Prostate gland (tissue), 2 donors: Measurements from ENCODE around the gene CERKL. TPM values are rescaled to one million over a fixed set of nuclear protein-coding genes. Genes with fewer than 3 reads are reported as not detected.

Experiments
- DNase-seq: peaks from one replicate; pipeline ENCODE4 v3.0.0-alpha.2; 2019; ENCODE audit warnings: low spot score
- H3K27ac ChIP-seq, 2 donors: fragments of 200-600 bp; sonication (generic); 2 replicates each; pipeline ENCODE4 v1.5.1; 2017 to 2019
- H3K27me3 ChIP-seq: fragments of 200-600 bp; sonication (generic); replicated peaks from 2 replicates; pipeline ENCODE4 v1.5.1; 2019; ENCODE audit not compliant: insufficient read depth
- H3K36me3 ChIP-seq, 2 donors: fragments of 200-600 bp; sonication (generic); 1 replicate in 1 of 2; 2 replicates in 1 of 2; pipeline versions ENCODE4 v1.5.1 to v1.8.1; 2017 to 2019
- H3K4me1 ChIP-seq: fragments of 200-600 bp; sonication (generic); replicated peaks from 2 replicates; pipeline ENCODE4 v1.5.1; 2019
- H3K4me3 ChIP-seq, 2 donors: fragments of 200-600 bp; sonication (generic); 2 replicates each; pipeline ENCODE4 v1.5.1; 2017 to 2019
- H3K9me3 ChIP-seq: fragments of 200-600 bp; sonication (generic); 2 replicates; pipeline ENCODE4 v1.5.1; 2017
- CTCF ChIP-seq, 4 experiments: fragments of 200-600 bp in 2 of 4; fragments of 450-650 bp in 2 of 4; sonication (generic) in 2 of 4; IDR thresholded peaks; 1 replicate in 3 of 4; 2 replicates in 1 of 4; pipeline ENCODE4 v1.5.1; 2016 to 2019; ENCODE audit warnings: antibody characterized with exemption in 4 of 4, mild to moderate bottlenecking in 2 of 4, moderate library complexity in 2 of 4
- POLR2A ChIP-seq: fragments of 450-650 bp; IDR thresholded peaks from one replicate; pipeline ENCODE4 v1.6.1; 2016; ENCODE audit warnings: antibody characterized with exemption, mild to moderate bottlenecking
- POLR2AphosphoS5 ChIP-seq: sonication (generic); formaldehyde crosslinking; IDR thresholded peaks from one replicate; pipeline ENCODE4 v1.6.1; 2017; ENCODE audit warnings: antibody characterized with exemption
- WGBS: methylation state at CpG from one replicate; pipeline ENCODE4 v1.1.5; 2018; 5-methylcytosine and 5-hydroxymethylcytosine counted together
- intact Hi-C: fragments of 100-400 bp; cut with DNase I; formaldehyde crosslinking; loops from one replicate; pipeline ENCODE4 v1.14.2; 2022
- total RNA-seq, 2 donors: library from RNA; depleted of rRNA; stranded (reverse); fragments of >200 nt; gene quantifications; one replicate each; pipeline ENCODE4 v1.1.0, GENCODE V29; 2016

CERKL gene
- total RNA-seq, 2 donors from 2014 or later = 0.55 to 3.9 TPM

DNA sequence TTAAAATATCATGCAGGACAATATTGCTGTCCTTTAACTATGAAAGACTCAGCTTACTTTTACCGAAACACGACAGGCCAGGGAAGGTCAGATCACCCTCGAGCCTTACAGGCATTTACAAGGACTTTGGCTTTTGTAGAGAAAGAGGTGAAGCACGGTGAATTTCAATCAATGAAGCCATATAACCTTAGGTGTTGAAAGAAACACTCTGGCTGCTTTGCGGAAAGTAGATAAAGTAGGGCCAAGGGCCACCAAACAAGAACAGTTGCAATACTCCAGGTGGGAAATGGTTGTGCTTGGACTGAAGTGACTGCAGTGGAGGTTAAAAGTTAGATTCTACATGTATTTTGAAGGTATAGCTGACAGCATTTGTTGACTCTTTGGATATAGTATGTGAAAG, 80.5 kb downstream of the CERKL start:
- Histone ChIP-seq H3K36me3 (no peaks in the 10 kb centered on the region), H3K4me1 (no peaks in the 10 kb centered on the region), H3K27ac (no peak overlapping the region), H3K9me3 (no peaks in the 10 kb centered on the region), H3K27me3 (no peaks in the 10 kb centered on the region), H3K4me3 (no peak overlapping the region)
- TF ChIP-seq CTCF (IDR thresholded peaks at IDR 0.05) (no peak), POLR2A (no peak), POLR2AphosphoS5 (no peak)
- DNase-seq = no peak
- 81% methylated on average over 5 of the region's 5 CpGs for WGBS
- intact Hi-C loops = loop anchor here (10.0 kb wide), 1 partner anchor 138 kb away; no protein-coding TSS in a partner anchor

DNA sequence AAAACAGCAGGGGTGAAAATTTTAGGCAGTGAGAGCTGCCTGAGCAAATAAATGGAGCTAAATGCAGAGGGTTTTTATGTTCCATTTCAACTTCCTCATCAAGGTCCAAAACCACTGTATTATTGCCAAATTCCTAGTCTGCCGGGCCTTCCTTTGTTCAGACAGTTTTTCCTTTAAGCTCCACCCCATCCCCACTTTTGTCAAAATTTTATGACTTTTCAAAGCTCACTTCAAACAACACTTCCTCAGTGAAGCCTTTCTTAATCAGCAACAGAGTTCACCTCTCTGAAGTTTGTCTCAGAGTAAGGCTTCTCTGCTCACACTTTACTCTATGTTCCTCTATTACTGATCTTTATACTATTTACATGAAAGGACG, 81.3 kb downstream of the CERKL start:
- TF ChIP-seq POLR2AphosphoS5 (no peak), POLR2A (no peak)
- WGBS = 29% methylated on average over 2 of the region's 2 CpGs
- Histone ChIP-seq H3K27ac (no peak overlapping the region), H3K9me3 (no peaks in the 10 kb centered on the region), H3K4me1 (no peaks in the 10 kb centered on the region), H3K4me3 (no peak overlapping the region), H3K27me3 (no peaks in the 10 kb centered on the region), H3K36me3 (no peaks in the 10 kb centered on the region)
- intact Hi-C loops = loop anchor here (10.0 kb wide), 1 partner anchor 139 kb away; no protein-coding TSS in a partner anchor
- no peak for DNase-seq

- DNase-seq = no peak
- intact Hi-C loops = loop anchor here (10.0 kb wide), 1 partner anchor 140 kb away; no protein-coding TSS in a partner anchor
- WGBS = 70% methylated on average over 7 of the region's 7 CpGs
- TF ChIP-seq POLR2A (no peak), CTCF (IDR thresholded peaks at IDR 0.05) (no peak), POLR2AphosphoS5 (no peak)
- H3K27ac ChIP-seq = no peak overlapping the region
- H3K27me3 ChIP-seq = no peaks in the 10 kb centered on the region
- no peaks in the 10 kb centered on the region for H3K36me3 ChIP-seq
- H3K4me1 ChIP-seq = no peaks in the 10 kb centered on the region
- no peaks in the 10 kb centered on the region for H3K9me3 ChIP-seq
- no peak overlapping the region for H3K4me3 ChIP-seq
Observed at GRCh38 chr2:181575024-181575649, 81.8 kb downstream of the CERKL start.

DNA sequence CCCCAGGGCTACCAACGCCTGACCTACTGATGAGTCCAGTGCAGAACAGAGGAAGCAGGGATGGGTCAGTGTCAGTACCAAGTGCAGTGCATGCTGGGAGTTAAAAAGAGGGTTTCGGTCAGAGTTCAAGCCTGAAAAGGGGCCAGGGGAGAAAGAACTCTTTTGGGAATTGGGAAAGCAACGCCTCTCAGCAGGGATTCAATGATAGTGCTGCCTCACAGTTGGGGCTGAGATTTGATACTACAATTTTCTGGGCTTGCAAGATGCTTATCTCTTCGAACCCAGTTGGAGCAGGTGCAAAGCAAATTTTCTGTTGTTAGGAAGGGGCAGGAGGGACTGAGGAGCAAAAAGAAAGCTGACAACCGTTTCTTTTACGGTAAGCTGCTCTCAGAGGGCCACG, 82.6 kb downstream of the CERKL start:
- DNase-seq = no peak

GRCh38 chr2:181573140-181573736, 83.7 kb downstream of the CERKL start:
- Histone ChIP-seq H3K27me3 (no peaks in the 10 kb centered on the region), H3K4me3 (no peak overlapping the region), H3K36me3 (no peaks in the 10 kb centered on the region), H3K9me3 (no peaks in the 10 kb centered on the region), H3K4me1 (no peaks in the 10 kb centered on the region), H3K27ac (no peak overlapping the region)
- TF ChIP-seq CTCF (IDR thresholded peaks at IDR 0.05) = no peak
- no peak for TF ChIP-seq POLR2A
- no peak for TF ChIP-seq POLR2AphosphoS5
- intact Hi-C loops = loop anchor here (10.0 kb wide), 1 partner anchor 142 kb away; no protein-coding TSS in a partner anchor
- WGBS = 66% methylated on average over 4 of the region's 4 CpGs
- DNase-seq = no peak

More for the DNA sequence above, 82.6 kb downstream of the CERKL start:
- Histone ChIP-seq H3K4me3 (no peak overlapping the region), H3K9me3 (no peaks in the 10 kb centered on the region), H3K27me3 (no peaks in the 10 kb centered on the region), H3K36me3 (no peaks in the 10 kb centered on the region), H3K4me1 (no peaks in the 10 kb centered on the region), H3K27ac (no peak overlapping the region)
- WGBS = 74% methylated on average over 7 of the region's 7 CpGs
- no peak for TF ChIP-seq POLR2AphosphoS5
- no peak for TF ChIP-seq CTCF (IDR thresholded peaks at IDR 0.05)
- no peak for TF ChIP-seq POLR2A
- intact Hi-C loops = loop anchor here (10.0 kb wide), 1 partner anchor 140 kb away; no protein-coding TSS in a partner anchor
